H1 (cell line): ENCODE measurements around the gene FAM83C. TPM values are rescaled to one million over a fixed set of nuclear protein-coding genes. Genes with fewer than 3 reads are reported as not detected.

Source experiments
- CTCF ChIA-PET: fragments of 300-600 bp; sonication (Branson Sonifier 250); formaldehyde crosslinking; loops from one replicate; lab custom pipeline; 2021; ENCODE audit not compliant: partially characterized antibody; lab: Charles Lee
- POLR2A ChIA-PET: fragments of 300-600 bp; sonication (Branson Sonifier 250); formaldehyde crosslinking; loops from one replicate; lab custom pipeline; 2021; ENCODE audit warnings: inconsistent platforms; ENCODE audit not compliant: partially characterized antibody; lab: Charles Lee
- DNase-seq, 2 experiments: peaks; one replicate each; pipeline versions ENCODE4 v3.0.0 to v3.0.0-alpha.2; 2010 to 2022; ENCODE audit warnings: low spot score in 2 of 2, low read depth in 1 of 2, mixed read lengths in 1 of 2
- FAIRE-seq: peaks from 2 replicates; lab custom pipeline; 2011; peaks lifted over from hg19 to GRCh38; lab: Jason Lieb, UNC
- H2AFZ ChIP-seq: 2 replicates; pipeline ENCODE4 v1.8.1; 2012; ENCODE audit warnings: low read length, inconsistent platforms
- H2AK5ac ChIP-seq: 2 replicates; pipeline ENCODE4 v1.6.1; 2013; ENCODE audit warnings: low read depth, low read length
- H2BK120ac ChIP-seq: replicated peaks from 2 replicates; pipeline ENCODE3; 2013; ENCODE audit warnings: low read depth, low read length, inconsistent platforms
- H2BK12ac ChIP-seq: 2 replicates; pipeline ENCODE4 v1.6.1; 2013; ENCODE audit warnings: low read depth, low read length
- H2BK15ac ChIP-seq: 2 replicates; pipeline ENCODE4 v1.6.1; 2013; ENCODE audit warnings: low read length
- H2BK20ac ChIP-seq: 2 replicates; pipeline ENCODE4 v1.6.1; 2013; ENCODE audit warnings: low read length
- H2BK5ac ChIP-seq: 2 replicates; pipeline ENCODE4 v1.6.1; 2013; ENCODE audit warnings: low read depth, low read length
- H3K14ac ChIP-seq: 2 replicates; pipeline ENCODE4 v1.6.1; 2013; ENCODE audit warnings: inconsistent platforms; ENCODE audit not compliant: insufficient read length
- H3K18ac ChIP-seq: 2 replicates; pipeline ENCODE4 v1.6.1; 2013; ENCODE audit warnings: low read length; ENCODE audit errors: extremely low read depth
- H3K23ac ChIP-seq: 2 replicates; pipeline ENCODE4 v1.6.1; 2013; ENCODE audit warnings: inconsistent platforms; ENCODE audit not compliant: insufficient read length
- H3K23me2 ChIP-seq: 2 replicates; pipeline ENCODE4 v1.6.1; 2013; ENCODE audit warnings: low read depth, low read length
- H3K27ac ChIP-seq: 2 replicates; pipeline ENCODE4 v1.6.1; 2011; ENCODE audit warnings: low read depth, low read length, inconsistent platforms
- H3K27me3 ChIP-seq, 4 experiments: replicated peaks in 1 of 4; 1 replicate in 1 of 4; 2 replicates in 3 of 4; pipeline versions ENCODE4 v1.6.1 to v1.8.1; 2011 to 2013; ENCODE audit warnings: low read length in 3 of 4, mild to moderate bottlenecking in 3 of 4, inconsistent platforms in 2 of 4, mixed read lengths in 2 of 4, moderate library complexity in 1 of 4; ENCODE audit not compliant: control insufficient read depth in 3 of 4, insufficient read depth in 3 of 4; ENCODE audit errors: extremely low read depth in 1 of 4
- H3K36me3 ChIP-seq, 4 experiments: 2 replicates each; pipeline versions ENCODE4 v1.6.1 to v1.8.1; 2011 to 2013; ENCODE audit warnings: mild to moderate bottlenecking in 4 of 4, low read length in 3 of 4, moderate library complexity in 2 of 4, control low read depth in 1 of 4, inconsistent platforms in 1 of 4; ENCODE audit not compliant: insufficient read depth in 4 of 4, control insufficient read depth in 2 of 4
- H3K4ac ChIP-seq: replicated peaks from 2 replicates; pipeline ENCODE3; 2013; ENCODE audit warnings: low read length, low read depth, mixed read lengths, inconsistent platforms; ENCODE audit not compliant: insufficient read length
- H3K4me1 ChIP-seq, 4 experiments: replicated peaks in 1 of 4; 1 replicate in 1 of 4; 2 replicates in 3 of 4; pipeline versions ENCODE4 v1.6.1 to v1.8.1; 2011 to 2013; ENCODE audit warnings: low read length in 3 of 4, inconsistent platforms in 2 of 4, mixed read lengths in 1 of 4; ENCODE audit not compliant: insufficient read depth in 4 of 4, control insufficient read depth in 3 of 4
- H3K4me2 ChIP-seq, 2 experiments: 2 replicates each; pipeline versions ENCODE4 v1.6.1 to v1.8.1; 2011 to 2013; ENCODE audit warnings: low read depth in 2 of 2, low read length in 2 of 2, control low read depth in 1 of 2, inconsistent platforms in 1 of 2, mild to moderate bottlenecking in 1 of 2; ENCODE audit not compliant: insufficient read depth in 1 of 2
- H3K4me3 ChIP-seq, 4 experiments: fragments of 200-600, 300-600 bp in 1 of 4; sonication (generic), shearing (Covaris generic), sonication (Bioruptor Twin) in 1 of 4; 2 replicates each; pipeline versions ENCODE4 v1.5.1 to v1.8.1; 2011 to 2016; ENCODE audit warnings: low read length in 4 of 4, low read depth in 3 of 4, control low read depth in 2 of 4, inconsistent platforms in 2 of 4, mild to moderate bottlenecking in 2 of 4, mixed read lengths in 1 of 4, moderate library complexity in 1 of 4; ENCODE audit not compliant: insufficient read depth in 2 of 4; ENCODE audit errors: extremely low read depth in 1 of 4
- H3K56ac ChIP-seq: replicated peaks from 2 replicates; pipeline ENCODE3; 2013; ENCODE audit warnings: low read depth, mild to moderate bottlenecking, mixed read lengths, low read length, inconsistent platforms; ENCODE audit not compliant: insufficient read length
- H3K79me1 ChIP-seq: 2 replicates; pipeline ENCODE4 v1.6.1; 2013; ENCODE audit warnings: low read depth, low read length, control low read depth
- H3K79me2 ChIP-seq, 2 experiments: 2 replicates each; pipeline versions ENCODE4 v1.6.1 to v1.8.1; 2012 to 2013; ENCODE audit warnings: low read length in 2 of 2, mild to moderate bottlenecking in 2 of 2, inconsistent platforms in 1 of 2; ENCODE audit not compliant: insufficient read depth in 2 of 2, control insufficient read depth in 1 of 2
- H3K9ac ChIP-seq, 4 experiments: replicated peaks in 1 of 4; 1 replicate in 1 of 4; 2 replicates in 3 of 4; pipeline versions ENCODE4 v1.6.1 to v1.8.1; 2011 to 2013; ENCODE audit warnings: low read depth in 3 of 4, low read length in 3 of 4, control low read depth in 2 of 4, mild to moderate bottlenecking in 2 of 4, moderate library complexity in 2 of 4, inconsistent platforms in 1 of 4; ENCODE audit errors: extremely low read depth in 1 of 4
- H3K9me3 ChIP-seq, 2 experiments: 2 replicates each; pipeline versions ENCODE4 v1.6.1 to v1.8.1; 2012 to 2013; ENCODE audit warnings: mild to moderate bottlenecking in 2 of 2, moderate library complexity in 2 of 2, control low read depth in 1 of 2, inconsistent platforms in 1 of 2, low read depth in 1 of 2, low read length in 1 of 2, mixed read lengths in 1 of 2; ENCODE audit not compliant: insufficient read depth in 2 of 2
- H4K20me1 ChIP-seq, 2 experiments: replicated peaks in 1 of 2; 2 replicates each; pipeline versions ENCODE3 to v1.8.1; 2011 to 2013; ENCODE audit warnings: inconsistent platforms in 2 of 2, low read length in 2 of 2, mild to moderate bottlenecking in 1 of 2; ENCODE audit not compliant: insufficient read depth in 2 of 2, control insufficient read depth in 1 of 2
- H4K5ac ChIP-seq: 2 replicates; pipeline ENCODE4 v1.6.1; 2013; ENCODE audit warnings: low read length, low read depth, mixed read lengths, inconsistent platforms; ENCODE audit not compliant: insufficient read length
- H4K8ac ChIP-seq: 2 replicates; pipeline ENCODE4 v1.8.0; 2013; ENCODE audit warnings: mild to moderate bottlenecking, moderate library complexity, low read length, inconsistent platforms; ENCODE audit not compliant: insufficient read depth; ENCODE audit errors: extremely low read depth
- H4K91ac ChIP-seq: replicated peaks from 2 replicates; pipeline ENCODE3; 2013; ENCODE audit warnings: low read length, mixed read lengths, inconsistent platforms; ENCODE audit not compliant: insufficient read length
- BCL11A ChIP-seq, 2 experiments: IDR thresholded peaks; one replicate each; pipeline ENCODE4 v1.6.1; 2011; ENCODE audit warnings: low read depth in 2 of 2, low read length in 2 of 2, mild to moderate bottlenecking in 2 of 2
- EP300 ChIP-seq, 2 experiments: IDR thresholded peaks; 1 replicate in 1 of 2; 2 replicates in 1 of 2; pipeline ENCODE4 v1.6.1; 2011 to 2012; ENCODE audit warnings: low read depth in 2 of 2, low read length in 2 of 2, mild to moderate bottlenecking in 2 of 2, borderline replicate concordance in 1 of 2, inconsistent platforms in 1 of 2, moderate library complexity in 1 of 2
- FOSL1 ChIP-seq: IDR thresholded peaks from 2 replicates; pipeline ENCODE4 v1.6.1; 2011; ENCODE audit warnings: mild to moderate bottlenecking, low read depth, low read length, moderate library complexity; ENCODE audit not compliant: insufficient read depth
- GABPA ChIP-seq: IDR thresholded peaks from 2 replicates; pipeline ENCODE4 v1.6.1; 2011; ENCODE audit warnings: mild to moderate bottlenecking, low read length, moderate library complexity, borderline replicate concordance; ENCODE audit not compliant: insufficient read depth
- JUN ChIP-seq: IDR thresholded peaks from 2 replicates; pipeline ENCODE4 v1.6.1; 2011; ENCODE audit warnings: low read depth, mild to moderate bottlenecking, improper control_type of control experiment, low read length
- JUND ChIP-seq: IDR thresholded peaks from 2 replicates; pipeline ENCODE4 v1.6.1; 2011; ENCODE audit warnings: mild to moderate bottlenecking, improper control_type of control experiment, low read length
- KDM1A ChIP-seq: fragments of 200-600, 300-600 bp; sonication (generic); IDR thresholded peaks from 2 replicates; pipeline ENCODE4 v1.7.1; 2016; ENCODE audit warnings: mild to moderate bottlenecking, low read length, borderline replicate concordance
- KDM4A ChIP-seq: IDR thresholded peaks from one replicate; pipeline ENCODE4 v1.7.1; 2012; ENCODE audit warnings: low read depth, mild to moderate bottlenecking, moderate library complexity, low read length, inconsistent platforms; ENCODE audit not compliant: severe bottlenecking
- SIN3A ChIP-seq, 2 experiments: IDR thresholded peaks in 1 of 2; conservative IDR thresholded peaks in 1 of 2; 2 replicates each; pipeline ENCODE4 v1.6.1; 2011 to 2012; ENCODE audit warnings: low read length in 2 of 2, improper control_type of control experiment in 1 of 2, low read depth in 1 of 2, mild to moderate bottlenecking in 1 of 2
- SIX5 ChIP-seq: IDR thresholded peaks from 2 replicates; pipeline ENCODE4 v1.6.1; 2011; ENCODE audit warnings: mild to moderate bottlenecking, low read depth, low read length
- SP1 ChIP-seq: IDR thresholded peaks from 2 replicates; pipeline ENCODE4 v1.6.1; 2011; ENCODE audit warnings: low read depth, low read length
- WGBS, 2 experiments: shearing (Covaris generic) in 1 of 2; methylation state at CpG; one replicate each; pipeline versions ENCODE4 v1.1.6 to v1.1.7; 2013 to 2015; ENCODE audit warnings: low lambda C conversion rate in 2 of 2, mixed read lengths in 2 of 2, inconsistent platforms in 1 of 2, low coverage in 1 of 2, missing lambda C conversion rate in 1 of 2; ENCODE audit not compliant: insufficient replicate concordance in 2 of 2, insufficient coverage in 1 of 2, insufficient read length in 1 of 2; ENCODE audit errors: extremely low coverage in 1 of 2, missing lambda C conversion rate in 1 of 2; 5-methylcytosine and 5-hydroxymethylcytosine counted together
- polyA plus RNA-seq, 7 experiments: library from polyadenylated mRNA; depleted of rRNA in 3 of 7; stranded (reverse) in 5 of 7; unstranded in 2 of 7; fragments of >200 nt in 5 of 7; fragments of 200-250 nt in 2 of 7; gene quantifications; 1 replicate in 5 of 7; 2 replicates in 1 of 7; 4 replicates in 1 of 7; pipeline versions ENCODE4 v1.2.1 to v1.2.3, GENCODE V29; 2011 to 2013; ENCODE audit warnings: missing spikeins in 2 of 7, mixed read lengths in 2 of 7
- total RNA-seq: library from RNA; stranded (reverse); fragmentation: NEBNext Ultra II Directional; extraction: Animal tissue kit (Norgen Biotek cat#: 25700); gene quantifications from 2 replicates; pipeline ENCODE4 v1.2.1, GENCODE V29; 2021
- TF ChIP-seq, protein P1 (sequence below): IDR thresholded peaks from 2 replicates; pipeline ENCODE4 v1.6.1; 2012; ENCODE audit warnings: low read length, inconsistent platforms

FAM83C gene
- total and polyA plus RNA-seq, 2 of the 8 experiments (the other 6 are each of a cell fraction or from before 2014, with no cell fraction given), result not detected

DNA sequence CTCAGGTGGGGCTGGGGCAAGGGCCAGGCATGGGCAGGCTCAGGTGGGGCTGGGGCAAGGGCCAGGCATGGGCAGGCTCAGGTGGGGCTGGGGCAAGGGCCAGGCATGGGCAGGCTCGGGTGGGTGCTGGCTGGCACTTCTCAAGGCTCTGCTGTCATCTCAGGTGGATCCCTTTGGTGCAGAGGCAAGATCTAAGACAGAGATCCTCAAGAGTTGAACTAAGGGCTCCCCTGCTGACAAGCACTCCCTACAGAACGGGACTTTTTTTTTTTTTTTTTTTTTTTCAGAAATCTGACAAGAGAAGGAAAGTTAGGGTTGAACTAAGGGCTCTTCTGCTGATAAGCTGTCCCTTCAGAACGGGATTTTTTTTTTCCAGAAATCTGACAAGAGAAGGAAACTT is 39.2 kb downstream of the FAM83C start:
- DNase-seq (no peak), FAIRE-seq (no peak)
- Histone ChIP-seq H4K20me1 (no peaks in the 10 kb centered on the region), H4K91ac (no peak overlapping the region), H3K4me2 (no peak overlapping the region), H3K79me1 (no peaks in the 10 kb centered on the region), H3K9ac (no peak overlapping the region), H3K23ac (no peak overlapping the region), H3K27ac (no peak overlapping the region), H3K4ac (no peak overlapping the region), H3K56ac (no peak overlapping the region), H2BK12ac (no peak overlapping the region), H3K9me3 (no peaks in the 10 kb centered on the region), H4K8ac (no peak overlapping the region), H3K79me2 (no peaks in the 10 kb centered on the region), H2AFZ (no peak overlapping the region), H3K27me3 (no peaks in the 10 kb centered on the region), H3K14ac (no peak overlapping the region), H4K5ac (no peak overlapping the region), H2BK5ac (no peak overlapping the region), H3K4me3 (no peak overlapping the region), H3K4me1 (0 out of 7 replicates have a peak, but pooled peaks cover 0 to 2% (median 0%) of the 10 kb centered on the region in 4 experiments), H2AK5ac (no peak overlapping the region), H2BK15ac (no peak overlapping the region), H2BK20ac (no peak overlapping the region), H3K18ac (no peak overlapping the region), H3K23me2 (no peaks in the 10 kb centered on the region), H2BK120ac (no peak overlapping the region), H3K36me3 (peaks cover 0 to 24% (median 0%) of the 10 kb centered on the region in 4 experiments; a peak in 2 of 8 replicates)
- ChIA-PET CTCF (interaction anchor here (0.7 to 1.4 kb wide), 3 partner anchors 21 to 485 kb away, joined by 3 to 4 read pairs (median 3); no protein-coding TSS in a partner anchor), POLR2A (interaction anchor here (0.6 to 7.5 kb wide), 2 partner anchors 12 to 265 kb away, joined by 3 to 52 read pairs; no protein-coding TSS in a partner anchor)
- 75% methylated on average over 1 of the region's 3 CpGs; no CpG with 5 or more reads in 1 of the 2 experiments for WGBS, 2 experiments
- TF ChIP-seq JUN (no peak), KDM4A (no peak), SIX5 (no peak), JUND (no peak), BCL11A (IDR thresholded peaks at IDR 0.05; ENCODE audit: low read depth in 2 of 2, low read length in 2 of 2) (no peak), FOSL1 (no peak), SP1 (no peak), EP300 (IDR thresholded peaks at IDR 0.05; ENCODE audit: borderline replicate concordance in 1 of 2, low read depth in 2 of 2, low read length in 2 of 2) (no peak), SIN3A (conservative IDR thresholded peaks at IDR 0.05 in 1 of 2, IDR thresholded peaks at IDR 0.05 in 1 of 2; ENCODE audit: low read depth in 1 of 2, low read length in 2 of 2) (no peak), KDM1A (no peak), GABPA (no peak)
- TF ChIP-seq, protein P1, sequence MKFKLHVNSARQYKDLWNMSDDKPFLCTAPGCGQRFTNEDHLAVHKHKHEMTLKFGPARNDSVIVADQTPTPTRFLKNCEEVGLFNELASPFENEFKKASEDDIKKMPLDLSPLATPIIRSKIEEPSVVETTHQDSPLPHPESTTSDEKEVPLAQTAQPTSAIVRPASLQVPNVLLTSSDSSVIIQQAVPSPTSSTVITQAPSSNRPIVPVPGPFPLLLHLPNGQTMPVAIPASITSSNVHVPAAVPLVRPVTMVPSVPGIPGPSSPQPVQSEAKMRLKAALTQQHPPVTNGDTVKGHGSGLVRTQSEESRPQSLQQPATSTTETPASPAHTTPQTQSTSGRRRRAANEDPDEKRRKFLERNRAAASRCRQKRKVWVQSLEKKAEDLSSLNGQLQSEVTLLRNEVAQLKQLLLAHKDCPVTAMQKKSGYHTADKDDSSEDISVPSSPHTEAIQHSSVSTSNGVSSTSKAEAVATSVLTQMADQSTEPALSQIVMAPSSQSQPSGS, result no peak
